ENCODE data around the gene C1orf53.

- TF ChIP-seq CTCF (conservative IDR thresholded peaks at IDR 0.05; ENCODE audit: low read depth, low read length) (no peak), EZH2 (IDR thresholded peaks at IDR 0.05; ENCODE audit: borderline replicate concordance, low read depth, low read length, poor library complexity, severe bottlenecking) (no peak)
Measured at GRCh38 chr1:197913495-197914276, 11.3 kb downstream of the C1orf53 start.
